ENCODE data around the gene HHEX.

DNA sequence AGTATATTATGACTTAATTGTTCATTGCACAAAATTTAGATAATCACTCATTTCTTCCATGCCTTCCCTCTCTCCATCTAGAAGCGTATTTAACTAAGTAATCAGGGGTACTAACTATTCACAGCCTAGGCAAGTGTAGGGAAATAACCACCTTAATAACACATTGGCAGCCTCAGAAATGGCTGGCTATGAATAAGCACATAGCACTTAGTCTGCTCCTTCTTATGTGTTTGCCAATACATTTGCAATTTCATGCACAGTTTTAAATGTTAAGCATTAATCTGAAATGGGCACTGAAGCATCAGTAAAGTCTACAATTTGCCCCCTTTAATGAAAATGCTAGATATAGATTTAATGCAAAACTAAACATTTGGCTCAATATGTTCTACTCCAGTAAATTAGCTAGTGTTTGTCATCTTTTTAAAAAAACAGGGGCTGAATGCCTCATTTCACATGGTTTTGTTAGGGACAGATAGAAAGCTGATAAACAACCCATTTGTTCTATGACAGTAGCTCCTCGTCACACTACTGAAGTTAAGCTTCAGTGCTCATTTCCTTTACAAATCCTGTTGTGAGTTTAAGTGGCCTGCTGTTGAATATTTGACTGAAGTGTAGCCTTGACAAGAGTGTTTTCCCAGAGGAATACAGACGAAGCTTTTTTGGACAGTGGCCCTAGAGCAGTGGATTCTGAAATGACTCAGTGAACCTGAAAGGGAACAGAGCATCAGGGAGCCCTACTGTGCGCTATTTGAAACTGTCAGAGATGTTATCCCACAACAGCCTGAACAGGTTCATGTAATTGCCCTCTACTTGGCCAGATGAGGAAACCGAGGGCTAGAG is 30.5 kb downstream of the HHEX start:
- TF ChIP-seq CTCF (IDR thresholded peaks at IDR 0.05; ENCODE audit: low read depth, low read length) (no peak), POLR2A (IDR thresholded peaks at IDR 0.05; ENCODE audit: extremely low read depth, insufficient read length) (no peak), MAX (IDR thresholded peaks at IDR 0.05; ENCODE audit: low read depth, low read length) (no peak), MYC (IDR thresholded peaks at IDR 0.05; ENCODE audit: low read depth, low read length) (no peak)

Data from NB4 (cell line).